HepG2 (cell line): ENCODE data around the gene SPSB2. TPM values are rescaled to one million over a fixed set of nuclear protein-coding genes. Genes with fewer than 3 reads are reported as not detected.

Experiments used
- KLF12 ChIP-seq: sonication (generic); formaldehyde crosslinking; IDR thresholded peaks from 2 replicates; pipeline ENCODE4 v1.4.0; 2020; ENCODE audit warnings: missing genetic modification reagents, borderline replicate concordance
- NFATC3 ChIP-seq: sonication (generic); formaldehyde crosslinking; IDR thresholded peaks from 2 replicates; pipeline ENCODE4 v1.5.1; 2020; ENCODE audit warnings: mild to moderate bottlenecking, missing genetic modification reagents
- PBX3 ChIP-seq: sonication (generic); formaldehyde crosslinking; IDR thresholded peaks from 2 replicates; pipeline ENCODE4 v1.8.1; 2023; ENCODE audit warnings: missing genetic modification reagents, inconsistent platforms, borderline replicate concordance
- PHF21A ChIP-seq: sonication (generic); formaldehyde crosslinking; IDR thresholded peaks from 2 replicates; pipeline ENCODE4 v1.5.0; 2020; ENCODE audit warnings: mild to moderate bottlenecking, missing genetic modification reagents
- PITX1 ChIP-seq: sonication (generic); formaldehyde crosslinking; IDR thresholded peaks from 2 replicates; pipeline ENCODE4 v1.5.1; 2020; ENCODE audit warnings: mild to moderate bottlenecking, missing genetic modification reagents
- TEAD2 ChIP-seq: sonication (generic); formaldehyde crosslinking; IDR thresholded peaks from 2 replicates; pipeline ENCODE4 v1.9.0; 2021; ENCODE audit warnings: missing genetic modification reagents
- ZBTB40 ChIP-seq, 2 experiments: fragments of 450-650 bp in 1 of 2; sonication (generic) in 1 of 2; formaldehyde crosslinking in 1 of 2; IDR thresholded peaks; 2 replicates each; pipeline versions ENCODE4 v1.6.1 to v1.8.0; 2016 to 2022; ENCODE audit warnings: antibody characterized with exemption in 1 of 2, mild to moderate bottlenecking in 1 of 2, missing genetic modification reagents in 1 of 2
- ZNF503 ChIP-seq: sonication (generic); formaldehyde crosslinking; IDR thresholded peaks from 2 replicates; pipeline ENCODE4 v1.4.0; 2020; ENCODE audit warnings: missing genetic modification reagents
- ZNF543 ChIP-seq: sonication (generic); formaldehyde crosslinking; IDR thresholded peaks from 2 replicates; pipeline ENCODE4 v1.4.0; 2020; ENCODE audit warnings: mild to moderate bottlenecking, missing genetic modification reagents
- ZNF572 ChIP-seq: sonication (generic); formaldehyde crosslinking; IDR thresholded peaks from 2 replicates; pipeline ENCODE4 v1.5.1; 2020; ENCODE audit warnings: mild to moderate bottlenecking, missing genetic modification reagents
- ZNF589 ChIP-seq: sonication (generic); formaldehyde crosslinking; conservative IDR thresholded peaks from 2 replicates; pipeline ENCODE4 v1.8.0; 2022; ENCODE audit warnings: mild to moderate bottlenecking, moderate library complexity, missing genetic modification reagents
- polyA plus RNA-seq, 8 experiments: library from polyadenylated mRNA; depleted of rRNA in 3 of 8; stranded (reverse) in 7 of 8; unstranded in 1 of 8; fragments of >200 nt; fragmentation: Illumina TruSeq in 4 of 8; extraction: Trizol in 4 of 8; gene quantifications; 2 replicates each; pipeline versions ENCODE4 v1.2.1 to v1.2.3, GENCODE V29; 2011 to 2016; ENCODE audit warnings: low read depth in 4 of 8, missing spikeins in 1 of 8, mixed read lengths in 1 of 8; ENCODE audit not compliant: insufficient read depth in 1 of 8
- total RNA-seq, 5 experiments: library from RNA; depleted of rRNA; stranded (reverse); fragments of >200 nt; fragmentation: Illumina TruSeq; extraction: Trizol; gene quantifications; 2 replicates each; pipeline ENCODE4 v1.2.3, GENCODE V29; 2016; ENCODE audit warnings: low read depth in 1 of 5
- TF ChIP-seq, protein P1 (sequence below): IDR thresholded peaks from 2 replicates; pipeline ENCODE4 v1.6.1; 2016; ENCODE audit warnings: missing biosample characterization, missing genetic modification reagents, low read depth

The SPSB2 gene
- total and polyA plus RNA-seq, 2 of the 13 experiments (the other 11 are each of a cell fraction or from before 2014, with no cell fraction given) = 2.0 to 6.2 TPM

GRCh38 chr12:6872073-6873048 is 742 bp downstream of the SPSB2 start (continued):
- TF ChIP-seq ZBTB40 (IDR thresholded peaks at IDR 0.05) (no peak), ZBTB40 (CRISPR knock-in tag; IDR thresholded peaks at IDR 0.05) (peak; percentile 45; the same call in 1 of the 2 replicates), TEAD2 (no peak), ZNF589 (CRISPR knock-in tag) (0 out of 2 replicates have a peak, but pooled peaks have one; percentile 64), ZNF543 (CRISPR knock-in tag) (peak; percentile 74; the same call in 1 of the 2 replicates), PHF21A (CRISPR knock-in tag) (peak; percentile 77), PBX3 (0 out of 2 replicates have a peak, but pooled peaks have one; percentile 43), ZNF572 (CRISPR knock-in tag) (peak; percentile 57; the same call in 1 of the 2 replicates), KLF12 (peak; percentile 67; the same call in 1 of the 2 replicates), ZNF503 (CRISPR knock-in tag) (peak; percentile 42; the same call in 1 of the 2 replicates), NFATC3 (CRISPR knock-in tag) (no peak), PITX1 (CRISPR knock-in tag) (0 out of 2 replicates have a peak, but pooled peaks have one; percentile 39)
- TF ChIP-seq, protein P1, sequence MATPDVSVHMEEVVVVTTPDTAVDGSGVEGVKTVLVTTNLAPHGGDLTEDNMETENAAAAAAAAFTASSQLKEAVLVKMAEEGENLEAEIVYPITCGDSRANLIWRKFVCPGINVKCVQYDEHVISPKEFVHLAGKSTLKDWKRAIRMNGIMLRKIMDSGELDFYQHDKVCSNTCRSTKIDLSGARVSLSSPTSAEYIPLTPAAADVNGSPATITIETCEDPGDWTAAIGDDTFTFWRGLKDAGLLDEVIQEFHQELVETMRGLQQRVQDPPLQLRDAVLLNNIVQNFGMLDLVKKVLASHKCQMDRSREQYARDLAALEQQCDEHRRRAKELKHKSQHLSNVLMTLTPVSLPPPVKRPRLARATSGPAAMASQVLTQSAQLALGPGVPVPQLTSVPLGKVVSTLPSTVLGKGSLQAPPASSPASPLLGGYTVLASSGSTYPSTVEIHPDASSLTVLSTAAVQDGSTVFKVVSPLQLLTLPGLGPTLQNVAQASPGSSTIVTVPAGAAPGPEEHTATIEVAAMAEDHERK (CRISPR knock-in tag) = peak; percentile 65
